SW 1271 (cell line): ENCODE data around the gene ATG4B.
"Not testable (repeated sequence)": the region's sequence is repeated elsewhere in the genome, so short reads cannot be mapped to it uniquely, and the experiment has no call there.

Experiments
- DNase-seq, 2 experiments: peaks; one replicate each; lab custom pipeline; 2025; lab: John Stamatoyannopoulos, UW

ATG4B gene

GRCh38 chr2:241640165-241640795 is 2.8 kb downstream of the ATG4B start:
- DNase-seq = no peak

- DNase-seq = no peak
These were observed 4.1 kb downstream of the ATG4B start for GRCh38 chr2:241641631-241642030.

- DNase-seq = no peak
These were observed 7.8 kb downstream of the ATG4B start for GRCh38 chr2:241645056-241645914.

GRCh38 chr2:241645915-241646645 is 8.6 kb downstream of the ATG4B start:
- DNase-seq = no peak

GRCh38 chr2:241648453-241648852 is 11.0 kb downstream of the ATG4B start:
- no peak for DNase-seq

GRCh38 chr2:241649404-241649803 is 11.9 kb downstream of the ATG4B start:
- no peak for DNase-seq

GRCh38 chr2:241649927-241650326 is 12.4 kb downstream of the ATG4B start:
- DNase-seq = no peak

GRCh38 chr2:241652142-241652541 is 14.6 kb downstream of the ATG4B start:
- DNase-seq = no peak

GRCh38 chr2:241652722-241653121 is 15.2 kb downstream of the ATG4B start:
- no peak for DNase-seq

GRCh38 chr2:241653210-241653750 is 15.8 kb downstream of the ATG4B start:
- DNase-seq = no peak

- DNase-seq = no peak
These were observed 17.1 kb downstream of the ATG4B start for GRCh38 chr2:241654551-241654950.

- no peak for DNase-seq
These were observed 18.2 kb downstream of the ATG4B start for GRCh38 chr2:241655516-241656189.

GRCh38 chr2:241656190-241656741 is 18.8 kb downstream of the ATG4B start:
- DNase-seq = no peak

GRCh38 chr2:241657786-241658254 is 20.3 kb downstream of the ATG4B start:
- no peak for DNase-seq

- DNase-seq = no peak
These were observed 20.8 kb downstream of the ATG4B start for GRCh38 chr2:241658296-241658695.

GRCh38 chr2:241659150-241659739 is 21.8 kb downstream of the ATG4B start:
- DNase-seq = peak; percentile 29 to 37

GRCh38 chr2:241660593-241661213 is 23.2 kb downstream of the ATG4B start:
- no peak for DNase-seq

- not testable (repeated sequence) for DNase-seq
These were observed 25.2 kb downstream of the ATG4B start for GRCh38 chr2:241662731-241663130.

GRCh38 chr2:241665731-241666440 is 28.4 kb downstream of the ATG4B start:
- DNase-seq = no peak
